RWPE2 (cell line): ENCODE results near the gene HNRNPAB.

Experiments used
- ATAC-seq: fragments of 200-7000 bp; cut with Tn5 transposase; 3 replicates; pipeline ENCODE4 v1.9.1; 2021; ENCODE audit warnings: low read depth
- DNase-seq: peaks from one replicate; pipeline ENCODE4 v3.0.0-alpha.2; 2020; ENCODE audit warnings: low spot score
- H3K27ac ChIP-seq: fragments of 450-650 bp; 2 replicates; pipeline ENCODE4 v1.5.1; 2017; ENCODE audit warnings: mild to moderate bottlenecking; ENCODE audit not compliant: poor library complexity, severe bottlenecking
- H3K27me3 ChIP-seq: fragments of 250-450 bp; sonication (Bioruptor Pico); 2 replicates; pipeline ENCODE4 v1.5.1; 2021; ENCODE audit warnings: mild to moderate bottlenecking, moderate library complexity; ENCODE audit not compliant: insufficient read depth, poor library complexity, severe bottlenecking
- H3K36me3 ChIP-seq: fragments of 250-450 bp; sonication (Bioruptor Pico); 2 replicates; pipeline ENCODE4 v1.5.1; 2020; ENCODE audit warnings: low read depth, mild to moderate bottlenecking, moderate library complexity
- H3K4me1 ChIP-seq: fragments of 250-450 bp; sonication (Bioruptor Pico); 2 replicates; pipeline ENCODE4 v1.5.1; 2021; ENCODE audit warnings: mild to moderate bottlenecking, moderate library complexity; ENCODE audit not compliant: insufficient read depth, poor library complexity, severe bottlenecking
- H3K4me3 ChIP-seq: fragments of 250-450 bp; sonication (Bioruptor Pico); 2 replicates; pipeline ENCODE4 v1.5.1; 2021; ENCODE audit warnings: mild to moderate bottlenecking, moderate library complexity; ENCODE audit not compliant: severe bottlenecking
- H3K9me3 ChIP-seq: fragments of 250-450 bp; sonication (Bioruptor Pico); 2 replicates; pipeline ENCODE4 v1.5.1; 2021; ENCODE audit warnings: mild to moderate bottlenecking, moderate library complexity; ENCODE audit not compliant: severe bottlenecking
- TF ChIP-seq, protein P1 (sequence below): fragments of 450-650 bp; IDR thresholded peaks from one replicate; pipeline ENCODE4 v1.5.1; 2017; ENCODE audit warnings: mild to moderate bottlenecking, moderate library complexity; ENCODE audit not compliant: poor library complexity, severe bottlenecking

The HNRNPAB gene

DNA sequence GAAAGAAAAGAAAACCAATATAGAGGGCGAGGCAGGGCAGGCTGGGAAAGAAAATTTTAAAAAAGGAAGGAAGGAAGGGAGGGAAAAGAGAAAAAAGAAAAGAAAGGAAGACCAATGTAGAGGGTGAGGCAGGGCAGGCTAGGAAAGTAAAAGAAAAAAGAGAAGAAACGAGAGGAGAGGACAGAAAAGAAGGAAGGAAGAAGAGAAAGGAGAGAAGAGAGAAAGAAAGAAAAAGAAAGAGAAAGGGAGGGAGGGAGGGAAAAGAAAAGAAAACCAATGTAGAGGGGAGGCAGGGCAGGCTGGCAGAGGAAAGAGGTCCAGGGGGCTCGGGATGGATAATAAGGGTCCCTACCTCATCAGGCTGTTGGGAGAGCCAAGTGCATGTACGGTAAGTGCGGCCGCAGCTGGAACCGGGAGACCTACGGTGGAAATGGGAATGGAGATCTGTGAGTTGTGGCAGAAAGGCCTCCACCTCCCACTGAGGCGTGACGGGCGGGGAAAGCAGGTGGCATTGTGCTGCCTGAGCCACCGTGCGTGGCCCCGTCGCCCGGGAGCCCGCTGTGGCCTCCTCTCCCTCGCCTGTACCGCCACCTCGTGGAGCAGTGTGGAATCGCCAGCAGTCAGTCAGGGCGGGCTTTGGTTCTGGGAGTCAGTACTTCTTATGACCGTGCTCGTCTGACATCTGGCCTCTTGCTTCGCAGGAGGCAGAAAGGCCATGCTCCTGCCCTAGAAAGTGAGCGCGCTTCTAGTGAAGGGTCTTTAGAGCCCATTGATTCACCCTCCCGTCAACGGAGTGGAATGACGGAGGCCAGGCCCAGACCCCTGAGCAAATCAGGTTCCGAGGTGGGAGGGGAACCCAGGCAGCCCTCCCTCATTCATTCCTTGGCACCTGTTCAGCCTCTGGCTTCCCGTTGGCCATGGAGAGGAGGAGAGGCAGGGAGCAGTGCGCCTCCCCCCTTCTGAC lies 40.3 kb upstream of the HNRNPAB start:
- Histone ChIP-seq H3K27me3 (no peaks in the 10 kb centered on the region), H3K27ac (no peak overlapping the region), H3K36me3 (no peaks in the 10 kb centered on the region), H3K9me3 (no peaks in the 10 kb centered on the region), H3K4me3 (no peak overlapping the region), H3K4me1 (no peaks in the 10 kb centered on the region)
- ATAC-seq, result peak; percentile 93
- TF ChIP-seq, protein P1, sequence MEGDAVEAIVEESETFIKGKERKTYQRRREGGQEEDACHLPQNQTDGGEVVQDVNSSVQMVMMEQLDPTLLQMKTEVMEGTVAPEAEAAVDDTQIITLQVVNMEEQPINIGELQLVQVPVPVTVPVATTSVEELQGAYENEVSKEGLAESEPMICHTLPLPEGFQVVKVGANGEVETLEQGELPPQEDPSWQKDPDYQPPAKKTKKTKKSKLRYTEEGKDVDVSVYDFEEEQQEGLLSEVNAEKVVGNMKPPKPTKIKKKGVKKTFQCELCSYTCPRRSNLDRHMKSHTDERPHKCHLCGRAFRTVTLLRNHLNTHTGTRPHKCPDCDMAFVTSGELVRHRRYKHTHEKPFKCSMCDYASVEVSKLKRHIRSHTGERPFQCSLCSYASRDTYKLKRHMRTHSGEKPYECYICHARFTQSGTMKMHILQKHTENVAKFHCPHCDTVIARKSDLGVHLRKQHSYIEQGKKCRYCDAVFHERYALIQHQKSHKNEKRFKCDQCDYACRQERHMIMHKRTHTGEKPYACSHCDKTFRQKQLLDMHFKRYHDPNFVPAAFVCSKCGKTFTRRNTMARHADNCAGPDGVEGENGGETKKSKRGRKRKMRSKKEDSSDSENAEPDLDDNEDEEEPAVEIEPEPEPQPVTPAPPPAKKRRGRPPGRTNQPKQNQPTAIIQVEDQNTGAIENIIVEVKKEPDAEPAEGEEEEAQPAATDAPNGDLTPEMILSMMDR, result peak; percentile 99
- DNase-seq, result no peak

DNA sequence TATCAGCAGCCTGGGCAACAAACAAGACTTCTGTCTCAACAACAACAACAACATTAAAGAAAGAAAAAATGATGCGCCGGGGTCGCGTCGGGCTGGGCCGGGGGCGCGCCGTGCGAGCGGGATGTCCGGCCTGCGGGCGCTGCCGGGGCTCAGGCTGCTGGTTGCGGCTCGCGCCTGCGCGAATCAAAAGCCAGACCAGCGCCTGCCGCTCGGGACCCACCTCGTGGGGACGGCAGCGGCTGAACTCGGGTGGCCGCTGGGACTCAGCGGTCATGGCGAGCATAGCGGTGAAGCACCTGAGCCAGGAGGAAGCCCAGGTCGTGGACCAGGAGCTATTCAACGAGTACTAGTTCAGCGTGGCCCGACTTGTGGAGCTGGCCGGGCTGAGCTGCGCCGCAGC lies 38.8 kb upstream of the HNRNPAB start:
- H3K36me3 ChIP-seq, result no peaks in the 10 kb centered on the region
- DNase-seq (no peak), ATAC-seq (no peak)
- H3K4me1 ChIP-seq, result no peaks in the 10 kb centered on the region
- peaks cover 5% of the 10 kb centered on the region for H3K27me3 ChIP-seq
- TF ChIP-seq, protein P1, result no peak
- no peak overlapping the region for H3K4me3 ChIP-seq
- H3K9me3 ChIP-seq, result no peaks in the 10 kb centered on the region
- H3K27ac ChIP-seq, result no peak overlapping the region

DNA sequence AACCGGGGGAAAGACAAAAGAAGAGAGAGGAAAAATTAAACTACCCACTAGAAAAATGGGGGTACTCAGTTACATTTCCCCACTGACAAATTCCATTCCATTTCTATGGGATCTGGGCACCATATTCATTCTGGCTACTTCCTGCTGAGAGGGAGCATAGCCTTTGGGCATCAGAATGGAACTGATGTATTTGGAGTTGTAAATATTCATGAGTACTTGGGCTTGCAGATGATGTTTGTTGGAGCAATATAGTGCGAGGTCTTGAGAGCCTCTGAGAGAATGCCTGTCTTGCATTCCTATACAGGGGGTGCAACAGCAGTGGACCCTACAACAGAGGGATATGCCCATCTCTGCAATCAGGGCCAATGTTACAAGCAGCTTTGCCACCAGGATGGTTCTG lies 33.9 kb upstream of the HNRNPAB start:
- Histone ChIP-seq H3K27me3 (peaks cover 5% of the 10 kb centered on the region), H3K36me3 (no peaks in the 10 kb centered on the region), H3K4me1 (no peaks in the 10 kb centered on the region), H3K4me3 (no peak overlapping the region), H3K27ac (no peak overlapping the region), H3K9me3 (no peaks in the 10 kb centered on the region)
- DNase-seq, result peak; percentile 19
- TF ChIP-seq, protein P1, result no peak
- ATAC-seq, result no peak

DNA sequence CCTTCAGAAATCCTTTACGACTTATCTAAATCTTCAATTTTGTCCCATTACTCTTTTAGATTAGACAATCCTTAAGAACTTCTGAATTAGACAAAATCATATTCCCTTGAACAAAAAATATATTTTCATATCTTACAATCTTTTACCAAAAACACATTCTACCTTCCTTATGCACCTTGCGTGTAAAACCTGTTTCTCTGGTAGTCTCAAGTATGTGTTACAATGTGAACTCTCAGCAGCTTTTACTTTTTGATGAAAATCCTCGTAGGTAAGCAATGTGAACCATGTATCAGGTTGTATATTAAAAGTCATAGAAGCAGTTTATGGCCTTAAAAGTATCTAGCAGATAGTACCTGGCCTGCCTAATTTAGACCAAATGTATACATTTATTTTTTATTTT lies 29.9 kb upstream of the HNRNPAB start:
- Histone ChIP-seq H3K4me3 (no peak overlapping the region), H3K27ac (no peak overlapping the region), H3K36me3 (no peaks in the 10 kb centered on the region), H3K9me3 (no peaks in the 10 kb centered on the region), H3K4me1 (no peaks in the 10 kb centered on the region), H3K27me3 (peaks cover 2% of the 10 kb centered on the region)
- DNase-seq (no peak), ATAC-seq (no peak)
- TF ChIP-seq, protein P1, result no peak

DNA sequence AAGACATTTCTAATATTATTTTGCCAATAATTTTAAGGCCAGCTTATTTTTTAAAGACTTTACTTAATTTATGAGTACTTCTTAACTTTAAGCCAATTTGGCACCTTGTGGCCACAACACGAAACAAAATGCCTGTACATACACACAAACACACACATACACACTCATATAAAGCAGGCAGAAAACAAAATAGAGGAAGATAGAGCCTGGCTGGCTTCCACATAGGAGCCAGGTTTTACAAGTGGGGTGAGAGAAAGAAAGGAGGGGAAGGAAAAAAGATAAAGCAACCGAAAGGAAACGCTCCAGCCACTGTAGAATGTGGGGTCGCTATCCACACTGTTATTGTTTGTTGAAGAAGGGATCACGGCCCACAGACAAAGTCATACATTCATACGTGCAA lies 27.5 kb upstream of the HNRNPAB start:
- H3K27ac ChIP-seq, result no peak overlapping the region
- DNase-seq, result no peak
- TF ChIP-seq, protein P1, result no peak

More for the DNA sequence above, 27.5 kb upstream of the HNRNPAB start:
- no peaks in the 10 kb centered on the region for H3K27me3 ChIP-seq
- no peaks in the 10 kb centered on the region for H3K36me3 ChIP-seq
- no peaks in the 10 kb centered on the region for H3K9me3 ChIP-seq
- H3K4me1 ChIP-seq, result no peaks in the 10 kb centered on the region
- no peak overlapping the region for H3K4me3 ChIP-seq
- ATAC-seq, result no peak
